Upper lobe of left lung (tissue), 4 donors: Measurements from ENCODE around the gene SAA2.

Source experiments
- CTCF ChIP-seq, 6 experiments: fragments of 450-650 bp in 4 of 6; fragments of 200-600 bp in 2 of 6; sonication (generic) in 2 of 6; IDR thresholded peaks; one replicate each; pipeline ENCODE4 v1.5.1; 2016 to 2019; ENCODE audit warnings: antibody characterized with exemption in 6 of 6
- EP300 ChIP-seq, 4 donors: sonication (generic); formaldehyde crosslinking; IDR thresholded peaks; one replicate each; pipeline ENCODE4 v1.5.1; 2017; ENCODE audit warnings: antibody characterized with exemption in 4 of 4, control low read depth in 2 of 4
- POLR2A ChIP-seq, 4 donors: fragments of 450-650 bp; IDR thresholded peaks; one replicate each; pipeline ENCODE4 v1.5.1; 2016 to 2017; ENCODE audit warnings: antibody characterized with exemption in 4 of 4, mild to moderate bottlenecking in 2 of 4
- POLR2AphosphoS5 ChIP-seq, 2 donors: sonication (generic); formaldehyde crosslinking; IDR thresholded peaks; one replicate each; pipeline ENCODE4 v1.5.1; 2017; ENCODE audit warnings: antibody characterized with exemption in 2 of 2

DNA sequence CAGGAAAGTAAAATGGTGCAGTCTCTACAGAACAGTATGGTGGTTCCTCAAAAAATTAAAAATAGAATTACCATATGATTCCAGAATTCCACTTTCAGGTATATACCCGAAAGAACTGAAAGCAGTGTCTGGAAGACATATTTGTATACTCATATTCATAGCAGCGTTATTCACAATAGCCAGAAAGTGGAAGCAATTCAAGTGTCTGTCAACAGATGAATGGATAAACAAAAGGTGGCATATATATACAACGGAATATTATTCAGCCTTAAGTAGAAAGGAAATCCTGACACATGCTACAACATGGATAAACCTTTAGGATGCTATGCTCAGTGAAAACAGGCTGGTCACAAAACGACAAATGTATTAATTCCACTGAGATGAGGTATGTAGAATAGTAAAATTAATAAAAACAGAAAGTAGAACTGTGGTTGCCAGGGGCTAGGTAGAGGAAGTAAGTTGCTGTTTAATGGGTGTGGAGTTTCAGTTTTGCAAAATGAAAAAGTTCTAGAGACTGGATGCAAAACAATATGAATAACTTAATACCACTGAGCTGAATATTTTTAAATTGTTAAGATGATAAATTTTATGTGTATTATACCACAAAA is 32.1 kb upstream of the SAA2 start:
- TF ChIP-seq CTCF (IDR thresholded peaks at IDR 0.05) (no peak), POLR2A (IDR thresholded peaks at IDR 0.05) (no peak), POLR2AphosphoS5 (IDR thresholded peaks at IDR 0.05) (no peak), EP300 (IDR thresholded peaks at IDR 0.05) (no peak)
